Mammary epithelial cell (primary cell): Measurements from ENCODE around the gene RDH11.

Experiments
- EZH2 ChIP-seq: IDR thresholded peaks from 2 replicates; pipeline ENCODE4 v1.6.1; 2012; ENCODE audit warnings: low read length, inconsistent platforms, borderline replicate concordance
- TF ChIP-seq, protein P1 (sequence below), 2 donors: IDR thresholded peaks in 1 of 2; conservative IDR thresholded peaks in 1 of 2; 2 replicates each; pipeline ENCODE4 v1.5.1; 2011 to 2012; ENCODE audit warnings: inconsistent platforms in 2 of 2, low read length in 2 of 2, mild to moderate bottlenecking in 2 of 2, control low read depth in 1 of 2, low read depth in 1 of 2; ENCODE audit not compliant: insufficient read depth in 1 of 2; ENCODE audit errors: extremely low read depth in 1 of 2

GRCh38 chr14:67729072-67729885, 33.7 kb upstream of the RDH11 start:
- TF ChIP-seq, protein P1, sequence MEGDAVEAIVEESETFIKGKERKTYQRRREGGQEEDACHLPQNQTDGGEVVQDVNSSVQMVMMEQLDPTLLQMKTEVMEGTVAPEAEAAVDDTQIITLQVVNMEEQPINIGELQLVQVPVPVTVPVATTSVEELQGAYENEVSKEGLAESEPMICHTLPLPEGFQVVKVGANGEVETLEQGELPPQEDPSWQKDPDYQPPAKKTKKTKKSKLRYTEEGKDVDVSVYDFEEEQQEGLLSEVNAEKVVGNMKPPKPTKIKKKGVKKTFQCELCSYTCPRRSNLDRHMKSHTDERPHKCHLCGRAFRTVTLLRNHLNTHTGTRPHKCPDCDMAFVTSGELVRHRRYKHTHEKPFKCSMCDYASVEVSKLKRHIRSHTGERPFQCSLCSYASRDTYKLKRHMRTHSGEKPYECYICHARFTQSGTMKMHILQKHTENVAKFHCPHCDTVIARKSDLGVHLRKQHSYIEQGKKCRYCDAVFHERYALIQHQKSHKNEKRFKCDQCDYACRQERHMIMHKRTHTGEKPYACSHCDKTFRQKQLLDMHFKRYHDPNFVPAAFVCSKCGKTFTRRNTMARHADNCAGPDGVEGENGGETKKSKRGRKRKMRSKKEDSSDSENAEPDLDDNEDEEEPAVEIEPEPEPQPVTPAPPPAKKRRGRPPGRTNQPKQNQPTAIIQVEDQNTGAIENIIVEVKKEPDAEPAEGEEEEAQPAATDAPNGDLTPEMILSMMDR (conservative IDR thresholded peaks at IDR 0.05 in 1 of 2, IDR thresholded peaks at IDR 0.05 in 1 of 2; ENCODE audit: extremely low read depth in 1 of 2, insufficient read depth in 1 of 2, low read depth in 1 of 2, low read length in 2 of 2): no peak
- no peak for TF ChIP-seq EZH2
